ENCODE data around the gene METTL8. TPM values are rescaled to one million over a fixed set of nuclear protein-coding genes. Genes with fewer than 3 reads are reported as not detected.

Gene METTL8
- total and polyA plus RNA-seq, 2 of the 13 experiments (the other 11 are each of a cell fraction or from before 2014, with no cell fraction given) = 18.6 to 68.2 TPM

DNA sequence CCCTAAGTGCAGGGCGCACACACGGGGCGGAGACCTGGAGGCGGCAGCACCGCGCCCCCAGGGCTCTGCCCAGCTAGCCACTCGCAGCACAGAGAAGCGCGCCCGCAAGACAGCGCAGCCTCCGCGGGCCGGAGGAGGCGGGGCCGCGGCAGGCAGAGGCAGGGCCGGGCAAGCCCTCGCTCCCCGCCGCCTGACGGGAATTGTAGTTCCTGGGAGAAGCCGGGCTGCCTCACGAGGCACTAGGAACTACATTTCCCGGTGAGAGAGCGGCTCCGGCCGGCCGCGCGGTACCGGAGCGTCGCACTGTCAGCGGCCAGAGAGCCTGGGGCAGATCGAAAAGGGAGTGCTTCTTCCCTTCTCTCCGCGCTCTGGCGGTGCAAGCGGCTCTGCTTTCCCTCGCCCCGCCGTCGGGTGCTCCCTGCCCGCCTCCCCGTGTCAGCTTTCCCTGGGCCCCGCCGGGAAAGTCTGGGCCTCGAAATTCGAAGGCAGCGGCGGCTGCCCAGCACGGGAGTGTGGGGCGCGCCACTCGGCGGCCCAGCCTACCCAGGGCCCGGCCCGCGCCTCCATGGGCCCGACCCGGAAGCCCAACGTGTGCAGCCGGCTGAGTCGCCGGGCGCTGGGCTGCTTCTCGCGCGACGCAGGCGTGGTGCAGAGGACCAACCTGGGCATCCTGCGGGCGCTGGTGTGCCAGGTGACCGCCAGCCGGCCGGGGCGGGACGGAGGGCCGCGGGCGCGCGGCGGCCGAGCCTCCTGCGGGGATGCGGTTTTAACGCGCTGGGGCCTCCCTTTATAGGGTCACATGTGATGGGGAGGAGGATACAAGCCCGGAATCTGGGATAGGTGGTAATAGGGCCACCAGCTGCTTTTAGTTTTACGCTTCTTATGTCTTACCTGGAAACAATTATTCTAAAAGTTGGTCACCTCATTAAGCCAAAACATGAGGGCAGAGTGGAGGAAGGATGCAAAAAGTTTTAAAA lies 511 bp upstream of the METTL8 start, which contains the start of gene DCAF17 (continued):
- TF ChIP-seq SRY (CRISPR knock-in tag; IDR thresholded peaks at IDR 0.05) = peak; percentile 88; the same call in 1 of the 2 replicates
- no peak for TF ChIP-seq ZSCAN22 (CRISPR knock-in tag; IDR thresholded peaks at IDR 0.05)
- peak; percentile 95; the same call in 1 of the 2 replicates for TF ChIP-seq TSC22D2 (CRISPR knock-in tag; IDR thresholded peaks at IDR 0.05; ENCODE audit: borderline replicate concordance)
- TF ChIP-seq ZNF557 (CRISPR knock-in tag; IDR thresholded peaks at IDR 0.05) = 0 out of 2 replicates have a peak, but pooled peaks have one; percentile 2
- 0 out of 2 replicates have a peak, but pooled peaks have one; percentile 10 for TF ChIP-seq NAIF1 (CRISPR knock-in tag; IDR thresholded peaks at IDR 0.05; ENCODE audit: borderline replicate concordance)
- TF ChIP-seq, protein P1, sequence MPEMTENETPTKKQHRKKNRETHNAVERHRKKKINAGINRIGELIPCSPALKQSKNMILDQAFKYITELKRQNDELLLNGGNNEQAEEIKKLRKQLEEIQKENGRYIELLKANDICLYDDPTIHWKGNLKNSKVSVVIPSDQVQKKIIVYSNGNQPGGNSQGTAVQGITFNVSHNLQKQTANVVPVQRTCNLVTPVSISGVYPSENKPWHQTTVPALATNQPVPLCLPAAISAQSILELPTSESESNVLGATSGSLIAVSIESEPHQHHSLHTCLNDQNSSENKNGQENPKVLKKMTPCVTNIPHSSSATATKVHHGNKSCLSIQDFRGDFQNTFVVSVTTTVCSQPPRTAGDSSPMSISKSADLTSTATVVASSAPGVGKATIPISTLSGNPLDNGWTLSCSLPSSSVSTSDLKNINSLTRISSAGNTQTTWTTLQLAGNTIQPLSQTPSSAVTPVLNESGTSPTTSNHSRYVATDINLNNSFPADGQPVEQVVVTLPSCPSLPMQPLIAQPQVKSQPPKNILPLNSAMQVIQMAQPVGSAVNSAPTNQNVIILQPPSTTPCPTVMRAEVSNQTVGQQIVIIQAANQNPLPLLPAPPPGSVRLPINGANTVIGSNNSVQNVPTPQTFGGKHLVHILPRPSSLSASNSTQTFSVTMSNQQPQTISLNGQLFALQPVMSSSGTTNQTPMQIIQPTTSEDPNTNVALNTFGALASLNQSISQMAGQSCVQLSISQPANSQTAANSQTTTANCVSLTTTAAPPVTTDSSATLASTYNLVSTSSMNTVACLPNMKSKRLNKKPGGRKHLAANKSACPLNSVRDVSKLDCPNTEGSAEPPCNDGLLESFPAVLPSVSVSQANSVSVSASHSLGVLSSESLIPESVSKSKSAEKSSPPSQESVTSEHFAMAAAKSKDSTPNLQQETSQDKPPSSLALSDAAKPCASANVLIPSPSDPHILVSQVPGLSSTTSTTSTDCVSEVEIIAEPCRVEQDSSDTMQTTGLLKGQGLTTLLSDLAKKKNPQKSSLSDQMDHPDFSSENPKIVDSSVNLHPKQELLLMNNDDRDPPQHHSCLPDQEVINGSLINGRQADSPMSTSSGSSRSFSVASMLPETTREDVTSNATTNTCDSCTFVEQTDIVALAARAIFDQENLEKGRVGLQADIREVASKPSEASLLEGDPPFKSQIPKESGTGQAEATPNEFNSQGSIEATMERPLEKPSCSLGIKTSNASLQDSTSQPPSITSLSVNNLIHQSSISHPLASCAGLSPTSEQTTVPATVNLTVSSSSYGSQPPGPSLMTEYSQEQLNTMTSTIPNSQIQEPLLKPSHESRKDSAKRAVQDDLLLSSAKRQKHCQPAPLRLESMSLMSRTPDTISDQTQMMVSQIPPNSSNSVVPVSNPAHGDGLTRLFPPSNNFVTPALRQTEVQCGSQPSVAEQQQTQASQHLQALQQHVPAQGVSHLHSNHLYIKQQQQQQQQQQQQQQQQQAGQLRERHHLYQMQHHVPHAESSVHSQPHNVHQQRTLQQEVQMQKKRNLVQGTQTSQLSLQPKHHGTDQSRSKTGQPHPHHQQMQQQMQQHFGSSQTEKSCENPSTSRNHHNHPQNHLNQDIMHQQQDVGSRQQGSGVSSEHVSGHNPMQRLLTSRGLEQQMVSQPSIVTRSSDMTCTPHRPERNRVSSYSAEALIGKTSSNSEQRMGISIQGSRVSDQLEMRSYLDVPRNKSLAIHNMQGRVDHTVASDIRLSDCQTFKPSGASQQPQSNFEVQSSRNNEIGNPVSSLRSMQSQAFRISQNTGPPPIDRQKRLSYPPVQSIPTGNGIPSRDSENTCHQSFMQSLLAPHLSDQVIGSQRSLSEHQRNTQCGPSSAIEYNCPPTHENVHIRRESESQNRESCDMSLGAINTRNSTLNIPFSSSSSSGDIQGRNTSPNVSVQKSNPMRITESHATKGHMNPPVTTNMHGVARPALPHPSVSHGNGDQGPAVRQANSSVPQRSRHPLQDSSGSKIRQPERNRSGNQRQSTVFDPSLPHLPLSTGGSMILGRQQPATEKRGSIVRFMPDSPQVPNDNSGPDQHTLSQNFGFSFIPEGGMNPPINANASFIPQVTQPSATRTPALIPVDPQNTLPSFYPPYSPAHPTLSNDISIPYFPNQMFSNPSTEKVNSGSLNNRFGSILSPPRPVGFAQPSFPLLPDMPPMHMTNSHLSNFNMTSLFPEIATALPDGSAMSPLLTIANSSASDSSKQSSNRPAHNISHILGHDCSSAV (CRISPR knock-in tag; IDR thresholded peaks at IDR 0.05; ENCODE audit: borderline replicate concordance) = no peak
- TF ChIP-seq EHMT2 (IDR thresholded peaks at IDR 0.05; ENCODE audit: borderline replicate concordance, low read depth, low read length) = no peak
- TF ChIP-seq, protein P2, sequence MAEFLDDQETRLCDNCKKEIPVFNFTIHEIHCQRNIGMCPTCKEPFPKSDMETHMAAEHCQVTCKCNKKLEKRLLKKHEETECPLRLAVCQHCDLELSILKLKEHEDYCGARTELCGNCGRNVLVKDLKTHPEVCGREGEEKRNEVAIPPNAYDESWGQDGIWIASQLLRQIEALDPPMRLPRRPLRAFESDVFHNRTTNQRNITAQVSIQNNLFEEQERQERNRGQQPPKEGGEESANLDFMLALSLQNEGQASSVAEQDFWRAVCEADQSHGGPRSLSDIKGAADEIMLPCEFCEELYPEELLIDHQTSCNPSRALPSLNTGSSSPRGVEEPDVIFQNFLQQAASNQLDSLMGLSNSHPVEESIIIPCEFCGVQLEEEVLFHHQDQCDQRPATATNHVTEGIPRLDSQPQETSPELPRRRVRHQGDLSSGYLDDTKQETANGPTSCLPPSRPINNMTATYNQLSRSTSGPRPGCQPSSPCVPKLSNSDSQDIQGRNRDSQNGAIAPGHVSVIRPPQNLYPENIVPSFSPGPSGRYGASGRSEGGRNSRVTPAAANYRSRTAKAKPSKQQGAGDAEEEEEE (CRISPR knock-in tag; IDR thresholded peaks at IDR 0.05; ENCODE audit: borderline replicate concordance) = no peak
- peak; percentile 97 for TF ChIP-seq RBFOX2 (IDR thresholded peaks at IDR 0.05; ENCODE audit: low read depth, low read length)
- TF ChIP-seq, protein P3, sequence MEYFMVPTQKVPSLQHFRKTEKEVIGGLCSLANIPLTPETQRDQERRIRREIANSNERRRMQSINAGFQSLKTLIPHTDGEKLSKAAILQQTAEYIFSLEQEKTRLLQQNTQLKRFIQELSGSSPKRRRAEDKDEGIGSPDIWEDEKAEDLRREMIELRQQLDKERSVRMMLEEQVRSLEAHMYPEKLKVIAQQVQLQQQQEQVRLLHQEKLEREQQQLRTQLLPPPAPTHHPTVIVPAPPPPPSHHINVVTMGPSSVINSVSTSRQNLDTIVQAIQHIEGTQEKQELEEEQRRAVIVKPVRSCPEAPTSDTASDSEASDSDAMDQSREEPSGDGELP (IDR thresholded peaks at IDR 0.05; ENCODE audit: borderline replicate concordance, low read depth) = no peak
- TF ChIP-seq, protein P4, sequence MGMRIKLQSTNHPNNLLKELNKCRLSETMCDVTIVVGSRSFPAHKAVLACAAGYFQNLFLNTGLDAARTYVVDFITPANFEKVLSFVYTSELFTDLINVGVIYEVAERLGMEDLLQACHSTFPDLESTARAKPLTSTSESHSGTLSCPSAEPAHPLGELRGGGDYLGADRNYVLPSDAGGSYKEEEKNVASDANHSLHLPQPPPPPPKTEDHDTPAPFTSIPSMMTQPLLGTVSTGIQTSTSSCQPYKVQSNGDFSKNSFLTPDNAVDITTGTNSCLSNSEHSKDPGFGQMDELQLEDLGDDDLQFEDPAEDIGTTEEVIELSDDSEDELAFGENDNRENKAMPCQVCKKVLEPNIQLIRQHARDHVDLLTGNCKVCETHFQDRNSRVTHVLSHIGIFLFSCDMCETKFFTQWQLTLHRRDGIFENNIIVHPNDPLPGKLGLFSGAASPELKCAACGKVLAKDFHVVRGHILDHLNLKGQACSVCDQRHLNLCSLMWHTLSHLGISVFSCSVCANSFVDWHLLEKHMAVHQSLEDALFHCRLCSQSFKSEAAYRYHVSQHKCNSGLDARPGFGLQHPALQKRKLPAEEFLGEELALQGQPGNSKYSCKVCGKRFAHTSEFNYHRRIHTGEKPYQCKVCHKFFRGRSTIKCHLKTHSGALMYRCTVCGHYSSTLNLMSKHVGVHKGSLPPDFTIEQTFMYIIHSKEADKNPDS (CRISPR knock-in tag; IDR thresholded peaks at IDR 0.05) = peak; percentile 35; the same call in 1 of the 2 replicates
- no peak for TF ChIP-seq ZNF737 (CRISPR knock-in tag; IDR thresholded peaks at IDR 0.05; ENCODE audit: borderline replicate concordance)
- peak; percentile 81 for TF ChIP-seq HNRNPK (IDR thresholded peaks at IDR 0.05; ENCODE audit: low read depth, low read length, poor library complexity, severe bottlenecking)

Measured in HepG2 (cell line).